PC-3 (cell line): ENCODE data around the gene RAB44. TPM values are rescaled to one million over a fixed set of nuclear protein-coding genes. Genes with fewer than 3 reads are reported as not detected.

Source experiments
- ATAC-seq: fragments of 200-7000 bp; cut with Tn5 transposase; 2 replicates; pipeline ENCODE4 v1.9.1; 2020; ENCODE audit warnings: mild to moderate bottlenecking, moderate library complexity
- BruUV-seq: library from RNA; stranded (reverse); fragments of 400-500 nt; replicated peaks from 2 replicates; lab custom pipeline; 2021; lab: Mats Ljungman, UMichigan
- CTCF ChIA-PET: fragments of 300-600 bp; sonication (Branson Sonifier 250); formaldehyde crosslinking; loops from one replicate; lab custom pipeline; 2022; ENCODE audit warnings: antibody characterized with exemption; lab: Charles Lee
- POLR2A ChIA-PET: fragments of 300-600 bp; sonication (Branson Sonifier 250); formaldehyde crosslinking; loops from one replicate; lab custom pipeline; 2022; ENCODE audit warnings: antibody characterized with exemption; ENCODE audit not compliant: unreplicated experiment; lab: Charles Lee
- DNase-seq: peaks from one replicate; pipeline ENCODE4 v3.0.0-alpha.2; 2015
- H2AFZ ChIP-seq: fragments of 300-600 bp; sonication (generic); 2 replicates; pipeline ENCODE4 v1.6.0; 2016; ENCODE audit warnings: antibody characterized with exemption, low read length
- H3F3A ChIP-seq: fragments of 300-600 bp; sonication (generic); one replicate; pipeline ENCODE4 v1.6.0; 2017; ENCODE audit warnings: antibody characterized with exemption, low read length, control low read depth, mild to moderate bottlenecking; ENCODE audit not compliant: unreplicated experiment
- H3K27ac ChIP-seq: fragments of 300-600 bp; sonication (generic); 2 replicates; pipeline ENCODE4 v1.5.1; 2016; ENCODE audit warnings: mild to moderate bottlenecking, low read length
- H3K27me3 ChIP-seq: fragments of 300-600 bp; sonication (generic); 2 replicates; pipeline ENCODE4 v1.6.1; 2016; ENCODE audit warnings: low read length, mixed read lengths
- H3K36me3 ChIP-seq: fragments of 300-600 bp; sonication (generic); 2 replicates; pipeline ENCODE4 v1.6.1; 2016; ENCODE audit warnings: low read depth, mixed run types, low read length, mixed read lengths
- H3K4me1 ChIP-seq: fragments of 300-600 bp; sonication (generic); 2 replicates; pipeline ENCODE4 v1.5.1; 2016; ENCODE audit warnings: low read length; ENCODE audit not compliant: insufficient read depth
- H3K4me2 ChIP-seq: fragments of 300-600 bp; sonication (generic); 2 replicates; pipeline ENCODE4 v1.6.0; 2016; ENCODE audit warnings: low read length
- H3K4me3 ChIP-seq: fragments of 300-600 bp; sonication (generic); 2 replicates; pipeline ENCODE4 v1.5.1; 2016; ENCODE audit warnings: mild to moderate bottlenecking, low read length, mixed read lengths
- H3K79me2 ChIP-seq: fragments of 300-600 bp; sonication (generic); 2 replicates; pipeline ENCODE4 v1.6.1; 2017; ENCODE audit warnings: low read length, mixed read lengths
- H3K9ac ChIP-seq: fragments of 300-600 bp; sonication (generic); 2 replicates; pipeline ENCODE4 v1.6.0; 2016; ENCODE audit warnings: mild to moderate bottlenecking, low read length
- H3K9me2 ChIP-seq: fragments of 300-600 bp; sonication (generic); replicated peaks from 2 replicates; pipeline ENCODE4 v1.6.1; 2016; ENCODE audit warnings: mixed run types, low read length, mixed read lengths
- H3K9me3 ChIP-seq: fragments of 300-600 bp; sonication (generic); 2 replicates; pipeline ENCODE4 v1.6.1; 2016; ENCODE audit warnings: low read length, mixed read lengths
- H4K20me1 ChIP-seq: fragments of 300-600 bp; sonication (generic); 2 replicates; pipeline ENCODE4 v1.6.1; 2016; ENCODE audit warnings: low read length, mixed read lengths
- CTCF ChIP-seq: fragments of 300-600 bp; sonication (generic); conservative IDR thresholded peaks from 2 replicates; pipeline ENCODE4 v1.5.1; 2017; ENCODE audit warnings: antibody characterized with exemption, low read depth, mild to moderate bottlenecking, low read length
- EZH2 ChIP-seq: fragments of 300-600 bp; sonication (generic); IDR thresholded peaks from one replicate; pipeline ENCODE4 v1.6.1; 2017; ENCODE audit warnings: antibody characterized with exemption, mild to moderate bottlenecking, low read length; ENCODE audit not compliant: unreplicated experiment
- EZH2phosphoT487 ChIP-seq: fragments of 300-600 bp; sonication (generic); IDR thresholded peaks from 2 replicates; pipeline ENCODE4 v1.6.1; 2018; ENCODE audit warnings: mild to moderate bottlenecking, antibody characterized with exemption, low read length, borderline replicate concordance
- intact Hi-C: fragments of 100-400 bp; cut with micrococcal nuclease; formaldehyde crosslinking; loops from 2 replicates; pipeline ENCODE4 v1.9.0; 2023
- total RNA-seq: library from RNA; depleted of rRNA; stranded (reverse); fragments of >200 nt; gene quantifications from 2 replicates; pipeline ENCODE4 v1.2.3, GENCODE V29; 2014

The RAB44 gene
- total RNA-seq, 1 experiment from 2014 or later: not detected

GRCh38 chr6:36765594-36766398, 68.2 kb downstream of the RAB44 start:
- Histone ChIP-seq H3K9me3 (no peaks in the 10 kb centered on the region), H3K4me1 (peaks cover 25% of the 10 kb centered on the region), H3F3A (peaks cover 4% of the 10 kb centered on the region), H3K4me3 (no peak overlapping the region), H3K27ac (no peak overlapping the region), H3K4me2 (no peak overlapping the region), H3K79me2 (no peaks in the 10 kb centered on the region), H2AFZ (no peak overlapping the region), H3K9me2 (no peaks in the 10 kb centered on the region), H3K27me3 (no peaks in the 10 kb centered on the region), H3K36me3 (no peaks in the 10 kb centered on the region), H4K20me1 (no peaks in the 10 kb centered on the region), H3K9ac (no peak overlapping the region)
- ATAC-seq (peak; percentile 75), DNase-seq (peak; percentile 90)
- TF ChIP-seq EZH2: no peak
- peak; percentile 97 for TF ChIP-seq CTCF
- no peak for TF ChIP-seq EZH2phosphoT487
- POLR2A ChIA-PET: no interaction called here
- intact Hi-C loops: loop anchor here (1.0 to 10.0 kb wide), 4 partner anchors 17 to 449 kb away; no protein-coding TSS in a partner anchor
- no TSS peak for BruUV-seq
- CTCF ChIA-PET: interaction anchor here (1.0 to 1.1 kb wide), 2 partner anchors 17 kb away, joined by 5 to 13 read pairs; no protein-coding TSS in a partner anchor

GRCh38 chr6:36766399-36766945, 68.8 kb downstream of the RAB44 start:
- H3K27me3 ChIP-seq: no peaks in the 10 kb centered on the region
- no TSS peak for BruUV-seq
- H3F3A ChIP-seq: peaks cover 4% of the 10 kb centered on the region
- no peaks in the 10 kb centered on the region for H3K79me2 ChIP-seq
- no peak overlapping the region for H3K9ac ChIP-seq
- H3K9me2 ChIP-seq: no peaks in the 10 kb centered on the region
- CTCF ChIA-PET: interaction anchor here (1.0 kb wide), 1 partner anchor 16 kb away, joined by 13 read pairs; no protein-coding TSS in a partner anchor
- no peak overlapping the region for H3K27ac ChIP-seq
- H2AFZ ChIP-seq: no peak overlapping the region
- H3K4me1 ChIP-seq: peaks cover 25% of the 10 kb centered on the region
- no peaks in the 10 kb centered on the region for H3K9me3 ChIP-seq
- H3K4me3 ChIP-seq: no peak overlapping the region
- no peaks in the 10 kb centered on the region for H4K20me1 ChIP-seq
- no peak overlapping the region for H3K4me2 ChIP-seq
- no peak for TF ChIP-seq CTCF
- no peaks in the 10 kb centered on the region for H3K36me3 ChIP-seq
- POLR2A ChIA-PET: no interaction called here
- intact Hi-C loops: loop anchor here (1.0 to 10.0 kb wide), 4 partner anchors 16 to 448 kb away; no protein-coding TSS in a partner anchor
- DNase-seq (no peak), ATAC-seq (no peak)
